GM23338 (cell line): Measurements from ENCODE around the gene GPR176.

Experiments
- CTCF ChIP-seq, 2 experiments: fragments of 200-600 bp in 1 of 2; sonication (generic) in 1 of 2; conservative IDR thresholded peaks; 2 replicates each; pipeline versions ENCODE4 v1.5.1 to v1.6.1; 2016 to 2017; ENCODE audit warnings: antibody characterized with exemption in 2 of 2, low read depth in 2 of 2, mild to moderate bottlenecking in 2 of 2, moderate library complexity in 1 of 2
- EZH2 ChIP-seq: fragments of 200-600 bp; sonication (generic); IDR thresholded peaks from one replicate; pipeline ENCODE4 v1.8.0; 2017; ENCODE audit warnings: antibody characterized with exemption, mild to moderate bottlenecking, low read depth; ENCODE audit not compliant: unreplicated experiment
- EZH2phosphoT487 ChIP-seq: fragments of 200-600 bp; sonication (generic); IDR thresholded peaks from one replicate; pipeline ENCODE4 v1.8.1; 2018; ENCODE audit warnings: antibody characterized with exemption; ENCODE audit not compliant: unreplicated experiment
- JUNB ChIP-seq: IDR thresholded peaks from one replicate; pipeline ENCODE4 v1.6.1; 2016; ENCODE audit warnings: antibody characterized with exemption; ENCODE audit not compliant: unreplicated experiment
- POLR2AphosphoS5 ChIP-seq: IDR thresholded peaks from 2 replicates; pipeline ENCODE4 v1.6.1; 2016; ENCODE audit warnings: antibody characterized with exemption, low read depth
- REST ChIP-seq: IDR thresholded peaks from one replicate; pipeline ENCODE4 v1.6.1; 2018; ENCODE audit warnings: antibody characterized with exemption; ENCODE audit not compliant: unreplicated experiment
- STAT1 ChIP-seq: IDR thresholded peaks from one replicate; pipeline ENCODE4 v1.6.1; 2016; ENCODE audit warnings: antibody characterized with exemption; ENCODE audit not compliant: unreplicated experiment

- TF ChIP-seq CTCF (conservative IDR thresholded peaks at IDR 0.05; ENCODE audit: low read depth in 2 of 2): no peak
- no peak for TF ChIP-seq JUNB
- TF ChIP-seq EZH2: no peak
- TF ChIP-seq POLR2AphosphoS5: no peak
- TF ChIP-seq STAT1: no peak
- no peak for TF ChIP-seq EZH2phosphoT487
- TF ChIP-seq REST: no peak
These were observed 27.6 kb downstream of the GPR176 start for GRCh38 chr15:39892418-39892817.
